Neural cell (in vitro differentiated cells): ENCODE measurements around the gene GRAMD1C. TPM values are rescaled to one million over a fixed set of nuclear protein-coding genes. Genes with fewer than 3 reads are reported as not detected.

ENCODE experiments used
- H2AFZ ChIP-seq: fragments of 200-600, 300-800 bp; sonication (generic), shearing (Covaris generic); 2 replicates; pipeline ENCODE4 v1.6.0; 2014; ENCODE audit warnings: low read depth, mild to moderate bottlenecking, antibody characterized with exemption, low read length, moderate library complexity
- H3F3A ChIP-seq: fragments of 200-600 bp; shearing (Covaris generic); 2 replicates; pipeline ENCODE4 v1.6.1; 2016; ENCODE audit warnings: mild to moderate bottlenecking, moderate library complexity, mixed read lengths, antibody characterized with exemption, low read length; ENCODE audit not compliant: insufficient read depth, poor library complexity, severe bottlenecking
- H3K27ac ChIP-seq: fragments of 200-600, 300-800 bp; sonication (generic), shearing (Covaris generic); 2 replicates; pipeline ENCODE4 v1.5.1; 2014; ENCODE audit warnings: mild to moderate bottlenecking, low read length, moderate library complexity
- H3K27me3 ChIP-seq: fragments of 300-800, 200-600 bp; sonication (generic), shearing (Covaris generic); 2 replicates; pipeline ENCODE4 v1.6.0; 2014; ENCODE audit warnings: mild to moderate bottlenecking, low read depth, low read length, moderate library complexity; ENCODE audit not compliant: insufficient read depth
- H3K36me3 ChIP-seq: fragments of 300-800, 200-600 bp; sonication (generic), shearing (Covaris generic); 2 replicates; pipeline ENCODE4 v1.5.1; 2014; ENCODE audit warnings: mild to moderate bottlenecking, antibody characterized with exemption, low read length, moderate library complexity; ENCODE audit not compliant: insufficient read depth
- H3K4me2 ChIP-seq: fragments of 300-800, 200-600 bp; sonication (generic), shearing (Covaris generic); 2 replicates; pipeline ENCODE4 v1.6.0; 2014; ENCODE audit warnings: mild to moderate bottlenecking, low read length
- H3K4me3 ChIP-seq: fragments of 300-800, 200-600 bp; sonication (generic), shearing (Covaris generic); 2 replicates; pipeline ENCODE4 v1.5.1; 2014; ENCODE audit warnings: mild to moderate bottlenecking, low read length, moderate library complexity
- H3K79me2 ChIP-seq: fragments of 200-600 bp; shearing (Covaris generic); replicated peaks from 2 replicates; pipeline ENCODE4 v1.6.0; 2014; ENCODE audit warnings: mild to moderate bottlenecking, low read length, moderate library complexity; ENCODE audit not compliant: insufficient read depth
- H3K9ac ChIP-seq: fragments of 300-800, 200-600 bp; sonication (generic), shearing (Covaris generic); 2 replicates; pipeline ENCODE4 v1.6.1; 2016; ENCODE audit warnings: mild to moderate bottlenecking, low read length, mixed read lengths
- H3K9me2 ChIP-seq: fragments of 200-600 bp; shearing (Covaris generic); 2 replicates; pipeline ENCODE4 v1.6.1; 2016; ENCODE audit warnings: mild to moderate bottlenecking, low read length, mixed read lengths; ENCODE audit not compliant: insufficient read depth
- H3K9me3 ChIP-seq: fragments of 200-600, 300-800 bp; sonication (generic), shearing (Covaris generic); 2 replicates; pipeline ENCODE4 v1.6.1; 2016; ENCODE audit warnings: mild to moderate bottlenecking, mixed run types, low read length, moderate library complexity, mixed read lengths
- H4K20me1 ChIP-seq: fragments of 200-600 bp; shearing (Covaris generic); 2 replicates; pipeline ENCODE4 v1.6.1; 2016; ENCODE audit warnings: mild to moderate bottlenecking, mixed run types; ENCODE audit not compliant: insufficient read depth
- EP300 ChIP-seq: fragments of 450-650 bp; conservative IDR thresholded peaks from 2 replicates; pipeline ENCODE4 v1.6.1; 2014; ENCODE audit warnings: antibody characterized with exemption, mild to moderate bottlenecking, moderate library complexity; ENCODE audit not compliant: poor library complexity, severe bottlenecking
- EZH2 ChIP-seq: fragments of 200-600, 300-800 bp; shearing (Covaris generic), sonication (generic); IDR thresholded peaks from 2 replicates; pipeline ENCODE4 v1.6.1; 2014; ENCODE audit warnings: antibody characterized with exemption, low read length, borderline replicate concordance, mild to moderate bottlenecking; ENCODE audit not compliant: insufficient read depth, poor library complexity, severe bottlenecking
- MXI1 ChIP-seq: fragments of 450-650 bp; conservative IDR thresholded peaks from 2 replicates; pipeline ENCODE4 v1.6.1; 2014; ENCODE audit warnings: antibody characterized with exemption, mild to moderate bottlenecking; ENCODE audit not compliant: poor library complexity, severe bottlenecking
- POLR2AphosphoS5 ChIP-seq: IDR thresholded peaks from 2 replicates; pipeline ENCODE4 v1.6.1; 2012
- RAD21 ChIP-seq: fragments of 450-650 bp; conservative IDR thresholded peaks from 2 replicates; pipeline ENCODE4 v1.6.1; 2014; ENCODE audit warnings: antibody characterized with exemption, mild to moderate bottlenecking, moderate library complexity
- SMC3 ChIP-seq: fragments of 450-650 bp; conservative IDR thresholded peaks from 2 replicates; pipeline ENCODE4 v1.6.1; 2014; ENCODE audit warnings: antibody characterized with exemption, mild to moderate bottlenecking, moderate library complexity; ENCODE audit not compliant: poor library complexity
- TAF1 ChIP-seq: IDR thresholded peaks from 2 replicates; pipeline ENCODE4 v1.6.1; 2012; ENCODE audit warnings: low read depth
- polyA plus RNA-seq: library from polyadenylated mRNA; depleted of rRNA; stranded (reverse); fragments of >200 nt; gene quantifications from 2 replicates; pipeline ENCODE4 v1.2.3, GENCODE V29; 2014
- TF ChIP-seq, protein P1 (sequence below): IDR thresholded peaks from 2 replicates; pipeline ENCODE4 v1.6.1; 2012; ENCODE audit warnings: borderline replicate concordance
- TF ChIP-seq, protein P2 (sequence below): fragments of 450-650 bp; IDR thresholded peaks from 2 replicates; pipeline ENCODE4 v1.5.1; 2014; ENCODE audit warnings: antibody characterized with exemption, mild to moderate bottlenecking, moderate library complexity; ENCODE audit not compliant: poor library complexity, severe bottlenecking

Gene GRAMD1C
- polyA plus RNA-seq, 1 donor from 2014 or later = 31.0 TPM

DNA sequence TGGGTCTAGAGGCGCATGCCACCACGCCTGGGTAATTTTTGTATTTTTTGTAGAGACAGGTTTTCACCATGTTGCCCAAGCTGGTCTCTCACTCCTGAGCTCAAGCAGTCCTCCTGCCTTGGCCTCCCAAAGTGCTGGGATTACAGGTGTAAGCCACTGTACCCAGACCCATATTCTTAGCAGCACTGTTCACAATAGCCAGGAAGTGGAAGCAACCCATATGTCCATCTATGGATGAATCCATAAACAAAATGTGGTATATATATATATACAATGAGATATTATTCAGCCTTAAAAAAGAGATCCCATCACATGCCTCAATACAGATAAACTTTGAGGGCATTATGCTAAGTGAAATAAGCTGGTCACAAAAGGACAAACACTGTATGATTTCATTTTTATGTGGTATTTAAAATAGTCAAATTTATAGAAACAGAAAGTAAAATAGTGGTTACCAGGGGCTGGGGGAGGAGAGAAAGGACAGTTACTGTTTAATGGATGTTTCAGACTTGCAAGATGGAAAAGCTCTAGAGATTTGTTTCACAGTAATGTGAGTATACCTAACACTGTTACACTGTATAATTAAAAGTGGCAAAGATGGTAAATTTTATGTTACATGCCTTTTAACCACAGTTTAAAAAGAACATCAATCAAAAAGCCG is 35.7 kb upstream of the GRAMD1C start:
- Histone ChIP-seq H3K9ac (no peak overlapping the region), H3K4me3 (no peak overlapping the region), H3F3A (no peaks in the 10 kb centered on the region), H3K27me3 (no peaks in the 10 kb centered on the region), H2AFZ (no peak overlapping the region), H3K79me2 (no peaks in the 10 kb centered on the region), H3K9me3 (no peaks in the 10 kb centered on the region), H4K20me1 (no peaks in the 10 kb centered on the region), H3K27ac (no peak overlapping the region), H3K36me3 (peaks cover 9% of the 10 kb centered on the region), H3K9me2 (no peaks in the 10 kb centered on the region), H3K4me2 (no peak overlapping the region)
- TF ChIP-seq, protein P1, sequence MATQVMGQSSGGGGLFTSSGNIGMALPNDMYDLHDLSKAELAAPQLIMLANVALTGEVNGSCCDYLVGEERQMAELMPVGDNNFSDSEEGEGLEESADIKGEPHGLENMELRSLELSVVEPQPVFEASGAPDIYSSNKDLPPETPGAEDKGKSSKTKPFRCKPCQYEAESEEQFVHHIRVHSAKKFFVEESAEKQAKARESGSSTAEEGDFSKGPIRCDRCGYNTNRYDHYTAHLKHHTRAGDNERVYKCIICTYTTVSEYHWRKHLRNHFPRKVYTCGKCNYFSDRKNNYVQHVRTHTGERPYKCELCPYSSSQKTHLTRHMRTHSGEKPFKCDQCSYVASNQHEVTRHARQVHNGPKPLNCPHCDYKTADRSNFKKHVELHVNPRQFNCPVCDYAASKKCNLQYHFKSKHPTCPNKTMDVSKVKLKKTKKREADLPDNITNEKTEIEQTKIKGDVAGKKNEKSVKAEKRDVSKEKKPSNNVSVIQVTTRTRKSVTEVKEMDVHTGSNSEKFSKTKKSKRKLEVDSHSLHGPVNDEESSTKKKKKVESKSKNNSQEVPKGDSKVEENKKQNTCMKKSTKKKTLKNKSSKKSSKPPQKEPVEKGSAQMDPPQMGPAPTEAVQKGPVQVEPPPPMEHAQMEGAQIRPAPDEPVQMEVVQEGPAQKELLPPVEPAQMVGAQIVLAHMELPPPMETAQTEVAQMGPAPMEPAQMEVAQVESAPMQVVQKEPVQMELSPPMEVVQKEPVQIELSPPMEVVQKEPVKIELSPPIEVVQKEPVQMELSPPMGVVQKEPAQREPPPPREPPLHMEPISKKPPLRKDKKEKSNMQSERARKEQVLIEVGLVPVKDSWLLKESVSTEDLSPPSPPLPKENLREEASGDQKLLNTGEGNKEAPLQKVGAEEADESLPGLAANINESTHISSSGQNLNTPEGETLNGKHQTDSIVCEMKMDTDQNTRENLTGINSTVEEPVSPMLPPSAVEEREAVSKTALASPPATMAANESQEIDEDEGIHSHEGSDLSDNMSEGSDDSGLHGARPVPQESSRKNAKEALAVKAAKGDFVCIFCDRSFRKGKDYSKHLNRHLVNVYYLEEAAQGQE = no peak
- TF ChIP-seq EZH2 = no peak
- TF ChIP-seq, protein P2, sequence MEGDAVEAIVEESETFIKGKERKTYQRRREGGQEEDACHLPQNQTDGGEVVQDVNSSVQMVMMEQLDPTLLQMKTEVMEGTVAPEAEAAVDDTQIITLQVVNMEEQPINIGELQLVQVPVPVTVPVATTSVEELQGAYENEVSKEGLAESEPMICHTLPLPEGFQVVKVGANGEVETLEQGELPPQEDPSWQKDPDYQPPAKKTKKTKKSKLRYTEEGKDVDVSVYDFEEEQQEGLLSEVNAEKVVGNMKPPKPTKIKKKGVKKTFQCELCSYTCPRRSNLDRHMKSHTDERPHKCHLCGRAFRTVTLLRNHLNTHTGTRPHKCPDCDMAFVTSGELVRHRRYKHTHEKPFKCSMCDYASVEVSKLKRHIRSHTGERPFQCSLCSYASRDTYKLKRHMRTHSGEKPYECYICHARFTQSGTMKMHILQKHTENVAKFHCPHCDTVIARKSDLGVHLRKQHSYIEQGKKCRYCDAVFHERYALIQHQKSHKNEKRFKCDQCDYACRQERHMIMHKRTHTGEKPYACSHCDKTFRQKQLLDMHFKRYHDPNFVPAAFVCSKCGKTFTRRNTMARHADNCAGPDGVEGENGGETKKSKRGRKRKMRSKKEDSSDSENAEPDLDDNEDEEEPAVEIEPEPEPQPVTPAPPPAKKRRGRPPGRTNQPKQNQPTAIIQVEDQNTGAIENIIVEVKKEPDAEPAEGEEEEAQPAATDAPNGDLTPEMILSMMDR = no peak
- TF ChIP-seq RAD21 = no peak
- no peak for TF ChIP-seq SMC3
- TF ChIP-seq TAF1 = no peak
- no peak for TF ChIP-seq MXI1
- no peak for TF ChIP-seq EP300
- no peak for TF ChIP-seq POLR2AphosphoS5

DNA sequence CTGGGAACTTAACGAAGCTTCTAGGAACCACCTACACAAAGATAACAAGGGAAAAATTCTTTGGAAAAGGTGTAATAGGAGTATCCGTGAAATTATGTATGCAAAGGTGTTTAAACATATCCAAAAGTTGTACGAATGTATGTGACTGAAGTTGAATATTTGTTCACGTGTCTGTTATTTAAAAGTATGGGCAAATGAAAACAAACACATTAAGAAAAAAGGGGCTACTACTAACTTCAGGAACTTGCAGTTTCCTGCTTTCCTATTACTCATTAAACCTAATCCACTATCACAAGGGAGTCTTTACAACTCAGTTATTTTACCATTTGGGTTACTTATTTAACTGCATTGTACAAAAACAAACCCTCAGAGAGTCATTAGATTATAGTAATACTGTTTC is 33.9 kb upstream of the GRAMD1C start:
- H4K20me1 ChIP-seq = no peaks in the 10 kb centered on the region
- no peaks in the 10 kb centered on the region for H3K79me2 ChIP-seq
- no peaks in the 10 kb centered on the region for H3K9me2 ChIP-seq
- H3K9me3 ChIP-seq = no peaks in the 10 kb centered on the region
- H3F3A ChIP-seq = no peaks in the 10 kb centered on the region
- no peaks in the 10 kb centered on the region for H3K27me3 ChIP-seq
- no peak overlapping the region for H3K9ac ChIP-seq
- no peak overlapping the region for H3K27ac ChIP-seq
- no peak for TF ChIP-seq EP300
- TF ChIP-seq, protein P1 = no peak
- no peak for TF ChIP-seq MXI1
- TF ChIP-seq TAF1 = no peak
- no peak for TF ChIP-seq EZH2
- TF ChIP-seq RAD21 = no peak
- TF ChIP-seq POLR2AphosphoS5 = no peak
- TF ChIP-seq, protein P2 = no peak
- no peak for TF ChIP-seq SMC3
- H3K4me3 ChIP-seq = no peak overlapping the region
- no peak overlapping the region for H2AFZ ChIP-seq
- H3K36me3 ChIP-seq = peaks cover 6% of the 10 kb centered on the region
- H3K4me2 ChIP-seq = no peak overlapping the region
